ENCODE data around the gene SKAP1. TPM values are rescaled to one million over a fixed set of nuclear protein-coding genes. Genes with fewer than 3 reads are reported as not detected.

Gene SKAP1
- total RNA-seq, 4 donors from 2014 or later: not detected

GRCh38 chr17:48384164-48384563 is 45.9 kb downstream of the SKAP1 start:
- no peak for TF ChIP-seq CTCF (IDR thresholded peaks at IDR 0.05 in 4 of 5, conservative IDR thresholded peaks at IDR 0.05 in 1 of 5)
- no peak for TF ChIP-seq POLR2A (IDR thresholded peaks at IDR 0.05)
- in situ Hi-C loops (cut with MboI; ENCODE audit: low sequenced_read_pairs in 4 of 4) (no loop called here), intact Hi-C loops (cut with DNase I; ENCODE audit: low total_unique reads) (no loop called here)
- Histone ChIP-seq H3K4me1 (no peaks in the 10 kb centered on the region), H3K36me3 (no peaks in the 10 kb centered on the region), H3K4me3 (no peak overlapping the region), H3K27me3 (peaks cover 0 to 33% (median 6%) of the 10 kb centered on the region in 3 donors), H3K27ac (no peak overlapping the region), H3K9me3 (no peaks in the 10 kb centered on the region)
- ATAC-seq (no peak), DNase-seq (no peak)

- Histone ChIP-seq H3K9me3 (no peaks in the 10 kb centered on the region), H3K36me3 (no peaks in the 10 kb centered on the region), H3K4me3 (no peak overlapping the region), H3K27me3 (peaks cover 0 to 39% (median 6%) of the 10 kb centered on the region in 3 donors), H3K4me1 (no peaks in the 10 kb centered on the region), H3K27ac (no peak overlapping the region)
- DNase-seq: no peak
- intact Hi-C loops (cut with DNase I; ENCODE audit: low total_unique reads) (no loop called here), in situ Hi-C loops (cut with MboI; ENCODE audit: low sequenced_read_pairs in 4 of 4) (no loop called here)
- ATAC-seq: no peak
- TF ChIP-seq POLR2A (IDR thresholded peaks at IDR 0.05): no peak
- no peak for TF ChIP-seq CTCF (IDR thresholded peaks at IDR 0.05 in 4 of 5, conservative IDR thresholded peaks at IDR 0.05 in 1 of 5)
Observed at GRCh38 chr17:48382989-48383388, 47.0 kb downstream of the SKAP1 start.

GRCh38 chr17:48378708-48379392 is 51.2 kb downstream of the SKAP1 start:
- no peak for ATAC-seq
- intact Hi-C loops (cut with DNase I; ENCODE audit: low total_unique reads): no loop called here
- in situ Hi-C loops (cut with MboI; ENCODE audit: low sequenced_read_pairs in 4 of 4): no loop called here
- no peaks in the 10 kb centered on the region for H3K9me3 ChIP-seq
- no peaks in the 10 kb centered on the region for H3K4me1 ChIP-seq
- peaks cover 0 to 30% (median 3%) of the 10 kb centered on the region in 3 donors for H3K27me3 ChIP-seq
- H3K36me3 ChIP-seq: no peaks in the 10 kb centered on the region
- H3K4me3 ChIP-seq: no peak overlapping the region
- no peak overlapping the region for H3K27ac ChIP-seq
- no peak for TF ChIP-seq POLR2A (IDR thresholded peaks at IDR 0.05)
- TF ChIP-seq CTCF (IDR thresholded peaks at IDR 0.05 in 4 of 5, conservative IDR thresholded peaks at IDR 0.05 in 1 of 5): no peak
- no peak for DNase-seq

GRCh38 chr17:48378238-48378637 is 51.8 kb downstream of the SKAP1 start:
- DNase-seq: no peak
- Histone ChIP-seq H3K4me1 (no peaks in the 10 kb centered on the region), H3K27ac (no peak overlapping the region), H3K9me3 (no peaks in the 10 kb centered on the region), H3K36me3 (no peaks in the 10 kb centered on the region), H3K27me3 (peaks cover 0 to 29% (median 3%) of the 10 kb centered on the region in 3 donors), H3K4me3 (no peak overlapping the region)
- no peak for ATAC-seq
- TF ChIP-seq CTCF (IDR thresholded peaks at IDR 0.05 in 4 of 5, conservative IDR thresholded peaks at IDR 0.05 in 1 of 5) (no peak), POLR2A (IDR thresholded peaks at IDR 0.05) (no peak)
- intact Hi-C loops (cut with DNase I; ENCODE audit: low total_unique reads): no loop called here
- in situ Hi-C loops (cut with MboI; ENCODE audit: low sequenced_read_pairs in 4 of 4): no loop called here

All from gastrocnemius medialis (tissue), 4 donors.